Central memory CD4-positive, alpha-beta T cell (primary cell): ENCODE results near the gene PPP6R2.
A peak's percentile ranks its signal among the peaks of the same experiment; 100 is the strongest.

ENCODE experiments used
- DNase-seq: peaks from one replicate; pipeline ENCODE4 v3.0.0; 2022

PPP6R2 gene

DNA sequence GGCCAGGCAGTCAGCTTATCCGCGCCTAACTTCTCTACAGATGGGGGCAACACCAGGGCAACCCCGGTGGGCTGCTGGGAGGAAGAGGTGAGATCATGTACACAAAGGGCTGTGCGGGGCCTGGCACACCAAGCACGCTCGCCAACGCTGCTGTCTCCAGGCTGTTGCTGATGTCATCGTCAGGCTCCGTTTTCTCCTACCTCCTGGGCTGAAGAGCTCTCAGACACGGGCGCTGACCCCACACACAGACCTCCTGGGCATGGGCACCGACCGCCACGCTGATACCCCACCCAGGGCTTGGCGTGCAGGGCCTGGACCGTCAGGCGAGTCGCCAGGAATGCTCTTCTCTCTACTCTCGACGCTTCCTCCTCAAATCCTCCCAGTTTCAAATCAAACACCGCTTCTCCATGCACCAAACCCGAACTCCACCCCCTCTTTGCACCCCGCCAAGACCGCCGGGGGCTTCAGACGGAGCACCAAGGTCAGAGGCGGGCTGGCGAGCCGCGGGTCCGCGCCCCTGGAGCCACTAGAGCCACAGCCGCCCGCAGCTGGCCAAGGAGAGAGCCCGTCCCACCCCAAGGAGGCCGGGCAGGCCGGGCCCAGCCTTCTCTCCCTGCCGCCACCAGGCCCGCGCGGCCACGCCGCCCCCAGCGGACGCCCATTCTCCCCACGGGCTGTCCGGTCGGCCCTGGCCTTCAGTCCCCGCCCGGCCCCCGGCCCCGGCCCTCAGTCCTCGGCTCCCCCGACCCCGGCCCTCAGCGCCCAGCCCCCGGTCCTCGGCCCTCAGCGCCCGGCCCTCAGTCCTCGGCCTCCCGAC lies 130.9 kb downstream of the PPP6R2 start:
- no peak for DNase-seq

DNA sequence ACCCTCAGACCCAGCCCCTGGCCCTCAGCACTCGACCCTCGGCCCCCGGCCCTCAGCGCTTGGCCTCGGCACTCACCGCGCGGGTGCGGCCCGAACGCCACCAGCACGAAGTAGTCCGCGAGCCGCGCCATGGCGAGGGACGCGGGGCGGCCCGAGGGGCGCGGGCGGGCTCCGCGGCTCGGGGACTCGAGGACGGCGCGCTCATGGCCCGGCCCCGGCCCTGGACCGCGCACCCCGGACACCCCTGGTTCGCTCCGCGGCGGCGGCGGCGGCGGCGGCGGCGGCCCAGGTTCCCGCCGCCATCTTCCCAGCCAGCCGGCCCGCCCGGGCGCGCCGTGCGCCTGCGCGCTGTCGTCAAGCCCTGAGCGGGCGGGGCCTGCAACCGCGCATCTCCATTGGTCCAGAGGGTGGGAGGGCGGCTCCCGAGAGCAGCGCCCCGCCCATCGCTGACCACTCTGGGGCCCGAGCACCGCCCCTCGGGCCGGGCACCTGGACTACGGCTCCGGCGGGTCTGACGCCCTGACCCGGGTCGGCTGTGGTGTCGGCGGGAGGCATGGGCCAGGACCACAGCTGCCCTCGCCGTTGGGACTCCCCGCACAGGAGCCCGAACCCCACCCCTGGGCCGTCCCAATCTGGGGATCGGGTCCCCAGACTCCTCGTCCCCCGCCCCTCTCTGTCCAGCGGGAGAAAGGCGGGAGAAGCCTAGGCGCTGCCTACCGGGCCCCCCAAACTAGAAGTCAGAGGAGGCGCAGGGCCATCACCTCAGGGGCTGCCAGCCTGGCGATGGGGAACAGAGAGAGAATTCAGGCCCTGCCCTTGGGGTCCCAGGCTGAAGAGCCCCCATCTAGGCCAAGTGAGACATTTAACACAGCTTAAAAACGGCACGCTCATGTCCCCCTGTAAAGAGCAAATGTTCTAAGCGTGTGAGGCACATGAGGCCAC lies 131.9 kb downstream of the PPP6R2 start, which contains the start of gene SBF1:
TSS of gene SBF1 (minus strand) at position 326 of the 942 bp plus-strand sequence. CDS start at position 131, 195 bp downstream.
- DNase-seq: peak; percentile 84

DNA sequence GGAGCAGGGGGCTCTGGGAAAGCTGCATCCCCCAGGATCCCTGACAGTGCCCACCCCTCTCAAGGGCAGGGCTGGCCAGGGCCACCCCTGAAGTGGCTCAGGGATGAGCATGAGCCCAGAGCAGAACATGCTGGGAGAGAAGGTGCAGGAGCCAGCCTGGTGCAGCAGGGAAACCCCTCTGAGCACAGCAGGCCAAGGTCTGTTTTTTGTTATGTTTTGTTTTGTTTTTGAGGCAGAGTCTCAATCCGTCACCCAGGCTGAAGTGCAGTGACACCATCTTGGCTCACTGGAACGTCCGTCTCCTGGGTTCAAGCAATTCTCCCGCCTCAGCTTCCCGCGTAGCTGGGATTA lies 132.5 kb downstream of the PPP6R2 start:
- DNase-seq: no peak

DNA sequence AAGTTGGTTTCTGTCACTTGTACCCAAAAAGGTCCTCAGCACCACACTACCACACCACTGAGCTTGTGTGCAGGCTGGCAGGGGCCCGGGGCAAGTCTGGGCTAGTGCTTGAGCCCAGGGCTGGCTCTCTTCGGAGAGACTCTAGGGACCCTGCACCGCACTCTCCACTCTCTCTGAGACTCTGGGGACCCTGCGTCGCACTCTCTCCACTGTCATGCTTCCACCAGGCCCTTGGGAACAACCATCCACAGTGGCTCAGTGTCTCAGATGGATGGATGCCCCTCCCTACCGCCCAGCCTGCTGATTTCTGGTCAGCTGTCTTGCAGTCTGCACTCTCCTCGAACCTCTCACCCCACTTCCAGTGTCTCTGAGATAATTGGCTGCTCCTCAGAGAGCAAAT lies 133.7 kb downstream of the PPP6R2 start:
- no peak for DNase-seq

DNA sequence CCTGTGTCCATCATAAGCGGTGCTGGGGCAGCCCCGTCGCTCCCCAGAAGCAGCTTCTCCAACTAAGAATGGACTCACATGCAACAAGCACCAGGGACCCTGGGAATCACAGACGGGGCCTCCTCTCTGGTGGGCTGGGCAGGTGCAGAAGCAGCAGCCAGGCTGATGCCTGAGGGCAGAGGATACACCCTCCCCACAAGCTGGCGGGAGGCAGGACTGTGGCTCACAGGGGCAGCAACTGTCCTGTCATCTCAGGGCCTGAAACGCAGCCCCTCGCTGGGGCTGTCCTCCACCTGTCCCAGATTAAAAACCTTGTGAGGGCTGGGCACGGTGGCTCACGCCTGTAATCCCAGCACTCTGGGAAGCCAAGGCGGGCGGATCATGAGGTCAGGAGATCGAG lies 134.8 kb downstream of the PPP6R2 start:
- no peak for DNase-seq

DNA sequence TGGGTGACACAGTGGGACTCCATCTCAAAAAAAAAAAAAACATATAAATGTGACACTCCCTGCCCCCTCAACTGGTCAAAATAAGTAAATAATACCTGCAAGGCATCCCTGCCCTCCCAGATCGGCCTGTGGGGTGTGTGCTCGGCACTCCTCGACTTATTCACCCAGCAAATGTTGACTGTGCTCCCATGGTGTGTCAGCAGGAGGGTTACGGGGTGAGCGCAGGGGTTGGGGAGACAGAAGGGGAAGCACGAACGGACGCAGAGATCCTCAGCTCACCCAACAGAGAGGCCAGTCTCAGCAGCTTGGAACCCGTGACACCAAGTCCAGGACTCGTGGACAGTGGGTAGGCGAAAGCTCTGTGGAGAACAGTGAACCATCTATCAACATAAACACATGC lies 136.6 kb downstream of the PPP6R2 start:
- DNase-seq: no peak

DNA sequence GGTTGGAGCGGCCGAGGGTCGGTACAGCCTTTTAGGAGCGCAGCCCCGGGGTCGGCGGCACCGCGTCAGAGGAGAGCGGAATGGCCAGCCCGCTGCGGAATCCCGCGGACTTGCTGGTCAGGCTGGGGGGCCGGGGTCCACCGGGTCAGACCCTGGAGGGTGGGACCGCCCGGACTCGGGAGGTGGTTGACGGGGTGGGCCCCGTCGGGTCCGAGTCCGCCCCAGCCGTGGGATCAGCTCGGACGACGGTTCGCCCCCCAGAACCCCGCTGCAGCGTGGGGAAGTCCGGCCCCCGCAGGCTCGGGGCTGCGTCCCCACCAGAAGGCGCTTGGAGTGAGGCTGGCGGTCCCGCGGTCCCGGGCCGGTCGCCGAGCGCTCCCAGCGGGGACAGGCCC lies 137.9 kb downstream of the PPP6R2 start:
- DNase-seq: no peak

DNA sequence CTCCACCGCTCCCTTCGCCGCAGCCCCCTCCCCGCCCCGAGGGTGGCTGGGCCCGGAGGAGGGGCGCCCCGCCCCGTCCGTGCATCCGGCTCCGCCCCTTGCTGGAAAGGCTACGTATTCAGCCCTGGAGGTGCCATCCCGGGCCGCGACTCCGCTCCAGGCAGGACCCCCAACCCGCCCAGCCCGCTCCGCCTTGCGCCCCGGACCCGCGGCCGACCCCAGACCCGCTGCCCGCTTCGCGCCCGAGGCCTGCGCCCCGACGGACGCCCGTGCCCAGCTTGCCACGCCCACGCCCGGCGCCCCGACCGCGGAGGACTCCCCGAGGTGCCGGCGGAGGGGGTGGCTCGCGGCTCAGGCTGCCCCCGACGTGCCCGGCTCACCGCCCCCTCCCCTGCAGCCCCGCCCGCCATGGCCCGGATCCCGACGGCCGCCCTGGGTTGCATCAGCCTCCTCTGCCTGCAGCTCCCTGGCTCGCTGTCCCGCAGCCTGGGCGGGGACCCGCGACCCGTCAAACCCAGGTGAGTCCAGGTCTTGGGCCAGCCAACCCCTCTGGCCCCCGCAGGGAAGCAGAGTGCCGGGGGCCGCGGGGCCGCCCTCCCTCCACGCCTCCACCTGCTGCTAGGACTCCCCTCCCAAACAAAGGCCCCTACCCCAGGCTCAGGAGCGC lies 138.4 kb downstream of the PPP6R2 start, which contains the start of gene ADM2:
TSS of gene ADM2 (plus strand) at position 104 of the 667 bp plus-strand sequence. CDS start at position 409, 305 bp downstream.
- peak; percentile 53 for DNase-seq

DNA sequence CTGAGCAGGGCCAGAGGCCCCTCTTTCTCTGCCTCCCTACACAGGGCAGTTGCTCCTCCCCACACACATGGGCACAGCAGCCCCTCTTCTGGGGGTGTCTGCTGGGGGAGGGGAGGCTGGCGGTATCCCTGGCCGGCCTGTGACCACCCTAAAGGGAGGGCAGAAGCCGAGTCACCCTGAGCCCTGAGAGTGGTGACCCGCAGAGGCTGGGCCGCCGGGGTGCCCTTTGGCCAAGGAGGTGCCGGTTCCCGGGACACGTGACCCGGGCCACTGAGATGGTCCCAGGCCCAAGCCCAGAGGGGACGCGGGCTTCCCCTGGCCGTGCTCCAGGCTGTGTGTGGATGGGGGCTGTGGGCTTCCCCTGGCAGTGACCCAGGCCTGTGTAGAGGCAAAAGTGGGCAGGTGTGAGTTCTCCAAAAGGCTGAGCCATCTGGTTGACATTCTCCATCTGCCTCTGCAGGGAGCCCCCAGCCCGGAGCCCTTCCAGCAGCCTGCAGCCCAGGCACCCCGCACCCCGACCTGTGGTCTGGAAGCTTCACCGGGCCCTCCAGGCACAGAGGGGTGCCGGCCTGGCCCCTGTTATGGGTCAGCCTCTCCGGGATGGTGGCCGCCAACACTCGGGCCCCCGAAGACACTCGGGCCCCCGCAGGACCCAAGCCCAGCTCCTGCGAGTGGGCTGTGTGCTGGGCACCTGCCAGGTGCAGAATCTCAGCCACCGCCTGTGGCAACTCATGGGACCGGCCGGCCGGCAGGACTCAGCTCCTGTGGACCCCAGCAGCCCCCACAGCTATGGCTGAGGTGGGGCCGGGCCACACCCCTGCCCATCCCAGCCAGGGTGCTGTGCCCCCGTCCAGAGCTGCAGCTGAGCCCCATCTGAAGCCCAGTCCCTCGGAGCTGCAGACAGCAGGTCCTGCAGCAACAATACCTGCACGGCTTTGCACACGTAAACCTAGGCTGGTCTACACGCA lies 139.3 kb downstream of the PPP6R2 start:
- DNase-seq: no peak

DNA sequence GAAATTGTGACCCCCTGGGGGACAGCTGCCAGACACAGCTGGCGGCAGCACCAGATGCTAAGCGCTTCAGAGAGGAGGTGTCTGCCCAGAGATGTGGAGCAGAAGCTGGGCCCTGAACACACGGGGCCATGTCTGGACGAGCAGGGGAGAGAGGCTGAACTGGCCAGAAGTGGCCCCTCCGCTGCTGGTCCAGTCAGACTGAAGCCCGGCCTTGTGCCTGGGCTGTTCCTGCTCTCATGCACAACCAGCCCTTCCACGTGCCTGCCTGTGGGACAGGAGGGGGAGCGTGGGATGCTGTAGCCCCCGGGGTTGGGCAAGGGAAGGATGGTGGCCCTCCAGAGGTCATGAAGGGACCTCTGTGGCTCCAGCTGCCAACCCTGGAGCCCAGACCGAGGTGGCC lies 140.0 kb downstream of the PPP6R2 start:
- no peak for DNase-seq

DNA sequence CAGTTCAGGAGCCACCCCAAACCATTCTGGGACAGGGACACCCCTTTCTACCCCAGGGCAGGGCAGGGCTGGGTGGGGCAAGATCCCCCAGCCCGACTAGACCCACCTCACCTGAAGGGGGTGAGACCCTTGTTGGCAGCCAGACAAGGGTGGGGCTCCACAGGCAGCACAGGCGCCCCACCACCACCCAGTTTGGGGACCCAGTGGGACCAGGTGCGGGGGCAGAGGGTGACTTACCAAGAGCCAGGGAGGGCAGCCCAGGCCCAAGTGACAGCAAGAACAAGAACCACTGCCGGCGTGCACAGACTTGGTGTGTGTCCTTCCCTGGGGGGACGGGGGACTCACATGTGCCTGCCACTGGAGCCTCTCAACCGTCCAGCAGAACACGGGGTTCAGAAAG lies 140.4 kb downstream of the PPP6R2 start:
- no peak for DNase-seq

DNA sequence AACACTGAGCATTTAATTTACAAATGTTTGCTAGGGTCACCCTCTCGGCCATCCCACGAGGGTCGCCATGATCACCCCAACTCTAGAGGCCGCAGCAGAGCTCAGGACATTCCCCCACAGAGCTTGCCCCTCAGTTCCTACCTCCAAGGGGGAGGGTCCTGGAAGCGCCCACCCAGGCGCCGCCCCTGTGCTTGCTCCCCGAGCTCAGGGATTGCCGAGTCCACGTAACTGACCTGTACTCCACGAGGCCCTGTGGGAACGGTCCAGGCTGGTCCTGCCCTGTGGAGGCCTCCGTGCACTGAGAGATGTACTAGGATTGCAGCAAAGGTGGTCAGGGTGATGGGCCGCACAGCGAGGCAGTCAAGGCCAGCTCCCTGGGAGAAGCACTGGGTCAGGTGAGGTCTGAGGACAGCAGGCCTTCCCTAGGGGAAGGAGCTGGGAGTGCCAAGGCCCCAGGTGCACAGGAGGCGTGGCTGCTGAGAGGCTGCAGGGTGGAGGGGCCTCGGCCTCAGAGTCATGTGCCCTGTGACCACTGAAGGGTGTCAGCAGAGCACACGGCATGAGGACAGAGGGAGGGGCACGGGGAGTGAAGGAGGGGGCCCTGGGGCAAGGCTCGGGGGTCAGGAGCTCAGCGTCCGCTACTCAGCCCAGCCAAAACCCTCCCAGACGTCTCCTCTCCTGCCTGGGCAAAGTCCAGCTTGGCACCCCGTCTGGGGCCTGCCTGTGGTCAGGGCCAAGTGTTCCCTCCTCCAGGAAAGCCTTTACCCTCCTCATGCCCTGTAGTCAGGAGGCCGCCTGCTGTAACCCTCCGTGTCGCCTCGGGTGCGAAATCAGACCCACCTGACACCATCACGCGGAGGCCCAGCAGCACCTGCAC lies 141.1 kb downstream of the PPP6R2 start:
- DNase-seq: no peak

DNA sequence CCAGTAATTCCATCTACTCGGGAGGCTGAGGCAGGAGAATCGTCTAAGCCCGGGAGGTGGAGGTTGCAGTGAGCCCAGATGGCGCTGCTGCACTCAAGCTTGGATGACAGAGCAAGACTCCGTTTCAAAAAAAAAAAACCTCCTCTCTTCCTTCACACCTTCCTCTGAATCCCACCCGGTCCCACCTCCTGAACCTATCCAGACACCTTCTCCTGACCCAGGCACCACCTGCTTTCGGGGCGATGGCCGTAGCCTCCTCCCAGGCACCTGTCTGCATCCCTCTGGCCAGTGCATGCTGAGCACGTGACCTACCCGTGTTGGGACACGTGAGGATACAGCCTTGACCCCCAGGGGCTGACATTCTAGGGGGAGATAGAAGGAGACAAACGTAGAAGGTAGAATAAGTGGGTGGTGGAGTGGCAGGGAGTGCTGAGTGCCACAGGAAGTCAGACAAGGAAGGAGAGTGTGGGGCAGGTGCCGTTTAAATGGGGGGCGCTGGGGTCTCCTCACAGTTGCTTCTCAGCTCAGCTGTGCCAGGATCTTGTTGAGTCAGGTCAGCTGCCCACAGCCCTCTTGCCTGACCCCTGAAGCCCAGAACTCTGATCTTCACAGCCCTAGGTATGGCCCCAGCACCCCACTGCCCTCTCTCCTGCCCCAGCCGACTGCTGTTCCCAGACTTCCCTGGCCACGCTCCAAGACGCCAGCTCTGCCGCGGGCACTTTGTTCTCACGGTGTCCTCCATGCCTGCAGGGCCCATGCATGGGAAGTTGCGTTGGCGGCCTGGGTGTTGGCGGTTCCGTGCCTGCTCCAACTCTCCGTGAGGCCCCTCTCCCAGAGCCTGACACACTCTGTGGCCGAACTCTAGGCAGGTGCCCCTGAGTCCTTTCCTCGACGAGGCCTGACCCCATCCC lies 142.3 kb downstream of the PPP6R2 start:
- no peak for DNase-seq

DNA sequence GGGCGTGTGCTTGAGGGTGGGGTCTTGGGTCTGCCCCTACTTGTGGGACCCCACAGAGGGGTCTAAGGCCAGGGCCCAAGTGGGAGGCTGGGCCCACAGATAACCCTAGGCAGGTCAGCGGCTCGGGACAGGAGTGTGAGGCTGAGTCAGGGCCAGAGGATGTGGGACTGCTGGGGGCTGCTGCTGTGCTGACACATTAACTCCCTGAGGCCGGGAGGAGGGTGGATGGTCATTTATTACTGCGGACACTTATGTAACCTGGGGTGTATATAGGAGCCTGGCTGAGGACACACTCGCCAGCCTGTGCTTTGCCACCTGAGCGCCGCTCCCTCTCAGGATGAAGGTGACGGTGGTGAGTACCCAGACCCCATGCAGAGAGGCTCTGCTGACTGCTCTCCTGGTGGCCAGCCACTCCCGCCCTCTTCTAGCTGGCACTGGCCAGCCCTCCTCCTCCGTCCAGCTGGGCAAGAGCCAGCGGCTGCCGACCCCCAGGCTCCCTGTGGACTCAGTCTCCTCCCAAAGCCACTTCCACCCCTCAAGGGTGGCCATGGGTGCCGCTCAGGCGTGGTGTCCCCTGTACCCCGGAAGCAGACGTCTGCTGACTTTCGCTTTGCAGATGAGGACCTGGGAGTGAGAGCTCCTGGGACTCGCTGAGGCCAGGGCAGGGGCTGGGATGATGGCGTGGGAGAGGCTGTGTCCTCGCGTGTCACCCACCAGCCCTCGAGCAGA lies 143.6 kb downstream of the PPP6R2 start, which contains the start of gene MIOX:
TSS of gene MIOX (plus strand) at position 299 of the 729 bp plus-strand sequence. CDS start at position 338, 39 bp downstream.
- no peak for DNase-seq

DNA sequence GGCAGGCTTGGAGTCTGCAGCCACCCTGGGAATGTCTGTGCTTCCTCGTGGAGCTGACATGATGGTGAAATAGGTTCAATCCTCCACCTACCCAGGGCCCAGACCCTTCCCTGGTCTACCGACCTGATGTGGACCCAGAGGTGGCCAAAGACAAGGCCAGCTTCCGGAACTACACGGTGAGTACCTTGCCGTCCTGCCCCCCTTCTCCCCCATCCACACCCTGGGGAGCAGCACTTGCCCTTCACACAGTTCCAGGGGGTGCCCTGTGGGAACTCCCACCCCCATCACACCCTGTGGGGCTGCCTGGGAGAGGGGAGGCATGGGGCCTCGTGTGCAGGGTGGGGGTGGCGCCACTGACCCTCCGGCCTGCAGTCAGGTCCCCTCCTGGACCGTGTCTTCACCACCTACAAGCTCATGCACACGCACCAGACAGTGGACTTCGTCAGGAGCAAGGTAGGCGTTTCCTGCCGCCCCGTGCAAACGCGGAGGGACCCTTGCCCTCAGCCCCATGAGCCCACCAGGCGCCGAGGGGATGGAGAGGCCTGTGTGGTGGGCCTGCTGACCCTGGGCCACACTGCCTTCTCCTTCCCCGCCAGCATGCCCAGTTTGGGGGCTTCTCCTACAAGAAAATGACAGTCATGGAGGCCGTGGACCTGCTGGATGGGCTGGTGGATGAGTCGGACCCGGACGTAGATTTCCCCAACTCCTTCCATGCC lies 144.3 kb downstream of the PPP6R2 start:
- DNase-seq: no peak

DNA sequence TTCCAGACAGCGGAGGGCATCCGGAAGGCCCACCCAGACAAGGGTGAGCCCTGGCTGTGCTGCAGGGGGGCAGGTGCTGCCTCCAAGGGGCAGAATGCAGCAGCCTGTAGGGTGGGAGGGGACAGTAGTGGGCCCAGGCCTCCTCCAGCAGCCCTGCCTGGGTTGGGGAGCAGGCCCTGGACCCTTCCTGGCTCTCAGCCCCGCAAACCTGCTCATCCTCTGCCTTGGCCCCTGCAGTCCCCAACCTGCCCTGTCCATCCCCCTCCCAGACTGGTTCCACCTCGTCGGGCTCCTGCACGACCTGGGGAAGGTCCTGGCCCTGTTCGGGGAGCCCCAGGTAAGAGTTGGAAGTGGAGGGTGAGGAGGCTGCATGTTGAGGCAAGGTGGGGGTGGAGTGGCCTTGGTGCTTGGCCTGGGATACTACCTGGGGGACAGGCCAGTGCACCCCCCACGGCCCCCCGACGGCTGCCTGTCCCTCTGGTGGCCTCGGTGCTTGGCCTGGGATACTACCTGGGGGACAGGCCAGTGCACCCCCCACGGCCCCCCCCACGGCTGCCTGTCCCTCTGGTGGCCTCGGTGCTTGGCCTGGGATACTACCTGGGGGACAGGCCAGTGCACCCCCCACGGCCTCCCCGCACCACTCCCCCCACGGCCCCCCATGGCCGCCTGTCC lies 145.0 kb downstream of the PPP6R2 start:
- no peak for DNase-seq

DNA sequence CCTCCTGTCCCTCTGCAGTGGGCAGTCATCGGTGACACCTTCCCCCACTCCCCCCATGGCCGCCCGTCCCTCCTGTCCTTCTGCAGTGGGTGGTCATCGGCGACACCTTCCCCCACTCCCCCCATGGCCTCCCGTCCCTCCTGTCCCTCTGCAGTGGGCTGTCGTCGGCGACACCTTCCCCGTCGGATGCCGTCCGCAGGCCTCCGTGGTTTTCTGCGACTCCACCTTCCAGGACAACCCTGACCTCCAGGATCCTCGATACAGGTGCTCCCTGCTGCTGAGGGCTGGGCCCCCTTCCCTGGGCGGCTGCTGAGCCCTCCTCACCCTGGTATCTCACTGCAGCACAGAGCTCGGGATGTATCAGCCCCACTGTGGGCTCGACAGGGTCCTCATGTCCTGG lies 145.8 kb downstream of the PPP6R2 start:
- DNase-seq: no peak
